ENCODE data around the gene MRGPRE.
"Not testable (repeated sequence)": the region's sequence is repeated elsewhere in the genome, so short reads cannot be mapped to it uniquely, and the experiment has no call there.

DNA sequence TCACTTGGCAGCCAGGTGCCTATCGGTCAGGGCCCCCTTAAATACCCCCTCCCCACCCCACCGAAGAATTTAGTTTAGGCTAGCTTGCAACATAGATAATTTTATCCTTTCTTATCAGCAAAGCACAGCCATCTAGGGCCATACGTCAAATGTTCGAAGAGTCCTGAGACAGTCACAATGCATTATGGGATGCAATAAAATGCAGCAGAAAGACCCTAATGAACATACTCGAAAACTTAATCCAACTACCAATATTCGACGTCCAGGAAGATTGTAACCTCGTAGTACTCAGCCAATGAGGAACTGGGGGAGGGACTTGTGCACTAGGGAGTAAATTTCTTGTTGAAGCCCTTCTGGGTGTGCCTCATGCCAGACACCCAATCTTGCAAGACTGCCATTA lies 29.6 kb upstream of the MRGPRE start:
- not testable (repeated sequence) for TF ChIP-seq EZH2 (IDR thresholded peaks at IDR 0.05; ENCODE audit: low read depth)
- TF ChIP-seq, protein P1, sequence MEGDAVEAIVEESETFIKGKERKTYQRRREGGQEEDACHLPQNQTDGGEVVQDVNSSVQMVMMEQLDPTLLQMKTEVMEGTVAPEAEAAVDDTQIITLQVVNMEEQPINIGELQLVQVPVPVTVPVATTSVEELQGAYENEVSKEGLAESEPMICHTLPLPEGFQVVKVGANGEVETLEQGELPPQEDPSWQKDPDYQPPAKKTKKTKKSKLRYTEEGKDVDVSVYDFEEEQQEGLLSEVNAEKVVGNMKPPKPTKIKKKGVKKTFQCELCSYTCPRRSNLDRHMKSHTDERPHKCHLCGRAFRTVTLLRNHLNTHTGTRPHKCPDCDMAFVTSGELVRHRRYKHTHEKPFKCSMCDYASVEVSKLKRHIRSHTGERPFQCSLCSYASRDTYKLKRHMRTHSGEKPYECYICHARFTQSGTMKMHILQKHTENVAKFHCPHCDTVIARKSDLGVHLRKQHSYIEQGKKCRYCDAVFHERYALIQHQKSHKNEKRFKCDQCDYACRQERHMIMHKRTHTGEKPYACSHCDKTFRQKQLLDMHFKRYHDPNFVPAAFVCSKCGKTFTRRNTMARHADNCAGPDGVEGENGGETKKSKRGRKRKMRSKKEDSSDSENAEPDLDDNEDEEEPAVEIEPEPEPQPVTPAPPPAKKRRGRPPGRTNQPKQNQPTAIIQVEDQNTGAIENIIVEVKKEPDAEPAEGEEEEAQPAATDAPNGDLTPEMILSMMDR (conservative IDR thresholded peaks at IDR 0.05): not testable (repeated sequence)

Data from PC-9 (cell line).